Measurements from ENCODE around the gene SLC51B.
"Not testable (repeated sequence)": the region's sequence is repeated elsewhere in the genome, so short reads cannot be mapped to it uniquely, and the experiment has no call there.

SLC51B gene

GRCh38 chr15:65085990-65086679 lies 40.9 kb downstream of the SLC51B start:
- no peak for DNase-seq

DNA sequence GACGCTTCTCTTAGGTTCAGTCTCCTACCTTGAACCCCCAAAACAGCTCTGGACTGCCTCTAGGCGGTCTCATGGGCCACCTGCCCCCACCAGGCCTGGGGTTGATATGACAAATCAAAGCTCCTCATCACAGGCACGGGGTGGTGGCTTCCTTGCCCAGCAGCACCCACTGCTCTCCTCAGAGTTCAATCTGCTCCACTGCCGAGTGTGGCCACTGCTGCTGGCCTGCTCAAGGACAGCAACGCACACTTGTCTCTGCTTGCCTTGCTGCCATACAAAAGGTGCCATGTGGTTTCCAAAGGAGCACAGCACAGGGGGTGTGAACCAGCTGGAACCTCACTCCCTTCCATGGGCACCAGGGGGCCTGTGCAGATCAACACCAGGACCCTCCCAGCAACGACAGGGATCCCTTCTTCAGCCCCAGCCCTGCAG lies 41.5 kb downstream of the SLC51B start:
- DNase-seq = peak; percentile 17

DNA sequence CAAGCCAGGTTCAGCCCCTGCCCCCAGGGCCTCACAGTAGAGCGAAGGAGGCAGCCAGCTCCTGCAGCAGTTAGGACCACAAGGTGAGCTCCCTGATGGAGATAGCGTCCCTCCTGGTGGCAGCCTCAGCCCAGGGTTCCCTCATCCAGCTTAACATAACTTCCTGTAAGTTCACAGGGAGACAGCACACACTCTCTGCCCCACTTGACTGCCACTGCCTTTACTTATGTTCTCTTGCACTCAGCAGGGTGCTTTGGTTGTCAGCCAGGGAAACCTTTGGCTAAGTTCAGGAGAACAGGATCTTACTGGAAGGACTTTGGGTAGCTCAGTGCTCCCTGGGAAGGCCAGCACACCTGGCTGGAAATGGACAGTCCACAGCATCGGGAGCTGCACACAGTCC lies 42.2 kb downstream of the SLC51B start:
- no peak for DNase-seq

DNA sequence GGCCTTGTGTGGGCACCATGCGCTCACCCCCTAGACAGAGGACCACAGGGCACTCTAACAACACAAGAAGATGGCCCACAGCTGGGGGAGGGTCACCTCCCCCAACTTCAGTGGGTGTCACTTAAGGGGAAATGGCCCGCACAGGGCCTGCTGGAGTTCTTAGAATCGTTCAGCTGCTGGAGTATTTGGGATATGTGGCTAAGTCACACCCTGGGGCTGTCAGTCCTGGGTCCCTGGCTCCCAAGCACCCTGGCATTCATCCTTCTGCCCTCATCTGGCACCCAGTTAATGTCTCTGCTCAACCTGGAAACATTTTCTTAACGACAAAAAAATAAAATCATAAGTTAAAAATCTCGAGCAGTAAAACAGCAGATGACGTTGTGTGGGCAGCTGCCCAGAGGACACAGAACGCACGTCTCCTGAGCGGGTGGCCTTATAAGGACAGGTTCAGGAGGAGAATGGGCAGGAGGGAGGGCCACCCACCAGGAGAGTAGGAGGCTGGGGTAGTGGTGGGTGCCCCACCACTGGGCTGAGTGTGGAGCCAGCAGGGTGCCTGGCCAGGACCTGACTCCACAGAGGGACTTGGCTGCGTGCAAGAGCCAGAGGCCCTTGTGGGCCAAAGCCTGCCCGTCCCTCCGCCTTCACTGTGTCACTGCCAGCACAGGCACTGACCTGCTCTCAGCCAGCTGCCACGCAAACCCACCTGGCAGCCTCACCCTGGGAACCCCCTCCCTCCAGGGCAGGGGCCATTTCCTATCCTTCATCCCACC lies 42.9 kb downstream of the SLC51B start:
- DNase-seq = no peak

- no peak for DNase-seq
Observed at GRCh38 chr15:65088643-65089021, 43.4 kb downstream of the SLC51B start.

GRCh38 chr15:65089206-65089824 lies 44.1 kb downstream of the SLC51B start:
- DNase-seq = no peak

DNA sequence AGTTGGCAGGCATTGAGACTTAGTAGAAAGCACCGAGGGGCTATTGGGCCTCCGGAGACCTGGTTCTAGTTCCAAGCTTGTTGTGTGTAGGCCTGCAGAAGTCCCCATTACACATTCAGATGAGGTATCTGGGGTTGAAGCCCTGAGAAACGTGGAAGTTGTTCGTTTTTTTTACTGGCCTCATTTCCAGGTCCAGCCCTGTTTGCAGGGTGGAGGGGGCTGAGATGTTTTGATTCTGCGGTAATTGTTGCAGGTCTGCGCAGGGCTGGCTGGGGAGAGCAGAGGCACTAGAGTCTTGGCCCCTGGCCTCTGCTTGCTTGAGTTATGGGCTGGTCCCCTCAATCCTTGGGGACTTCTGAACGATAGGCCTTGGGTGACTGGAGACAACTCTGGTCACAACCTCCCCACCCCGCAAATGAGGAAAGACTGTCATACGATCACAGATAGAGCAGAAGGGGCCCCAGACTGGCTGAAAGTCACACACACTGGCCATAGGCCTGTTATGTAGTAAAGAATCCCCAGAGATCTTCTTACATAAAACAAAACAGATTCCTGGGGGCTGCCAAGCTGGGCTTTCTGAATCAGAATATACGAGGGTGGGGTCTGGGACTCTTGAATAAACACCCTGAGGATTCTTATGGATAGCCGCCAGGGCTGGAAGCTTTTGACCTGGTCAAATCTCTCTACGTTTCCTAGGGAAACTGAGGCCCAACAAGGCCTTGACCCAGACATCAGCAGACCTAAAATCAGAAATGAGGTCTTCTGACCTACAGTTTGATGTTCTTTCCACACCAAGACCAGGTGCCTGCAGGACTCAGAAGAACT lies 47.0 kb downstream of the SLC51B start:
- no peak for DNase-seq

- no peak for DNase-seq
Observed at GRCh38 chr15:65092911-65093792, 48.0 kb downstream of the SLC51B start.

- not testable (repeated sequence) for DNase-seq
Observed at GRCh38 chr15:65093793-65094170, 48.6 kb downstream of the SLC51B start.

- DNase-seq = no peak
Observed at GRCh38 chr15:65094294-65094995, 49.3 kb downstream of the SLC51B start.

GRCh38 chr15:65095011-65095746 lies 50.0 kb downstream of the SLC51B start:
- DNase-seq = no peak

DNA sequence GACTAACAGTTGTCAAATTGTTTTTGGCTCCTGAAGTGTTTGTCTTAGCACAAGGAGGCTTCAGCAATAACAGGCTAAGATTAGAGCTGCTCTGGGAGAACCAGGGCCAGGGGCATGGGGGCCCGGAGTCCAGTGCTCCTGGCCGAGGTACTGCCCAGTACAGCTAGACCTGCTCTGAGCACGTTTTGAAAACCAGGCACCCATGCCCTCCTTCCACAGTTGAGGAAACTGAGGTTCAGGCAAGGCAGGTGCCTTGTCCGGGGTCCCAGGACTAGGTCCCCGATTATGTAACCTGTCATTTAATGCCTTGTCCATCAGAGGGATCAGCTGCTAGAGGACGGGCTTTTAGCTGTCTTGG lies 50.5 kb downstream of the SLC51B start:
- no peak for DNase-seq

- DNase-seq = no peak
Observed at GRCh38 chr15:65096481-65097385, 51.5 kb downstream of the SLC51B start.

- no peak for DNase-seq
Observed at GRCh38 chr15:65097651-65098263, 52.6 kb downstream of the SLC51B start.

DNA sequence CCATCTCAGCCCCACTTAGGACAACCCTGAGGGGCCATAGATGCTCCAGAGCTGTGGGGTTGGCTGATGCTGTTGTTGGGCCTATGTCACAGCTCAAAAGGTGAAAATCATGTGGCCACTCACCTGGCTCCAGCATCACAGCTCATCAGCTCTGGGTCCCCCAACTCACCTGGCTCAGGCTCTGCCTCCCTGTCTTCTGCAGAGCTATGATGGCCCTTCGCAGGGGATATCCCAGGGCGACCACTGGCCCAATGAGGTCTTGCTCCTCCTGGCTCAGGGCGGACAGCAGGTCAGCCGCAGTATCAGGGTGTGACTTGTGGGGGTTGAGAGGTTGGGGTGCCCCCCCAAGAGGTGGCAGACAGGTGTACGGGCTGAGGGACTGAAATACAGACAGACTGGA lies 54.1 kb downstream of the SLC51B start:
- no peak for DNase-seq

GRCh38 chr15:65099801-65100200 lies 54.6 kb downstream of the SLC51B start:
- not testable (repeated sequence) for DNase-seq

- no peak for DNase-seq
Observed at GRCh38 chr15:65100442-65100841, 55.3 kb downstream of the SLC51B start.

- DNase-seq = no peak
Observed at GRCh38 chr15:65101411-65101890, 56.3 kb downstream of the SLC51B start.
